Stimulated activated CD8-positive, alpha-beta memory T cell treated with anti-CD3 and anti-CD28 coated beads, Interleukin-2, amount 100 ng/mL, for 48 hours (primary cell): ENCODE measurements around the gene MYLK.
"Not testable (repeated sequence)": the region's sequence is repeated elsewhere in the genome, so short reads cannot be mapped to it uniquely, and the experiment has no call there.

Experiments used
- DNase-seq, 2 donors: peaks; one replicate each; pipeline ENCODE4 v3.0.0-alpha.2; 2020; ENCODE audit warnings: low read depth in 2 of 2

The MYLK gene

DNA sequence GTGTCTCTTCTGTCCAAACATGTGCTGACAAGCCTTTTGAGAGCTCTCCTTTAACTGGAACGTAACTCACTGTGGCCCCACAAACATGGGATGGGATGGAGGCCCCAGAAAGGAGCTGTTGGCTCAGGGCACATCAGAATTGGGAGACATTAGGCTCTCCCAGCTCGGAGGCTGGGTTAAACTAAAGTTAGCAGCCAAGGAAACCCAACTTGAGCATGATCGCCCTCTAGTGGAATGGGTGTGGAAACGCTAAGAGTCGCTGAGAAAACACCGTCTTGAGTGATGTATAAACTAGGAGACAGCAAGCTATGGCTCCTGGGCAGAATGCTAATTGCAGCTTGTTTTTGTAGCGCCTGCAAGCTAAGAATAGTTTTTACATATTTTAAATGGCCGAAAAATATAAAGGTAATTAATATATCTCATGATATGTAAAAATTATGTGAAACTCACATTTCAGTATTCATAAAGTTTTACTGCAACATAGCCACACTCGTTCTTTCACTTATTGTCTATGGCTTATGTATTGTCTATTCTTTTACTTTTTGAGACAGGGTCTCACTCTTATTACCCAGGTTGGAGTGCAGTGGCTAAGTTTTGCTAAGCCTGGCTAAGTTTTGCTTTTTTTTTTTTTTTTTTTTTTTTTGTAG, 160.5 kb downstream of the MYLK start:
- DNase-seq = peak in 1 of 2 donors; percentile 10

DNA sequence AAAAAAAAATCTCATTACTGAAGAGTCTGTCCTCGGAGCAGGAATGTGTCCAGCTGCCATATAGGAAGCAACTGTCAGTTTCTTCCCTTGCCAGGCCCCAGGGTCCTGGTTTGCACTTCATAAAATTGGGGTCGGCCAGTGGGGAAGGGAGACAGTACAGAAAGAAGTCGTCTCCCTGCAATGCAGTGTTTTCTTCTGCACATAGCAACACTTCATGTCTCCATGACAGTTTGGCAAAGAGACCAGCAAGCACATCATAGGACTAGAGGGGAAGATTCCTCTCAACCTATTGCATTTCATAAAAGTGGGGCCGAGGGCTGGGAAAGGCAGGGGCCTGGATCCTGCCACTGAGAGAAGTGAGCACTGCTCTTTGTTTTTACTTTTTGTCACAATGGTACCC, 161.1 kb downstream of the MYLK start:
- DNase-seq = no peak

DNA sequence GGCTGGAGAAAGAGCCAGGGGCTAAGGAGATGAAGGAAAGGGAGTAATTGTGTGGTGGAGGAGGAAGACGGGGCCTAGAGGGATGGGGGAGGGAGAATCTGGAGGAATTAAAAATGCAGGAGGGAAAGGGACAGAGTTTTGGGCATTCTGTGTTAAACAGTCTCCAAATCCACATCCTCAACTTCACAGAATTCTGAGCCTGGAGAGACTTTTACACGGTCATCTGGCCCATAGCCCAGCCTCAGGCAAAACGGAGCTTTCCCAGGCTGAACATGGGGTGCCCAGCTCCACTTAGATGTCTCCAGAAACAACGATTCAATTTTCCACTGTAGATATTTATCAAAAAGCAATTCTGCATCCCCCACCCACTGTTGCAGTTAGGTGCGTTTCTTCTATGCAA, 161.7 kb downstream of the MYLK start:
- no peak for DNase-seq

DNA sequence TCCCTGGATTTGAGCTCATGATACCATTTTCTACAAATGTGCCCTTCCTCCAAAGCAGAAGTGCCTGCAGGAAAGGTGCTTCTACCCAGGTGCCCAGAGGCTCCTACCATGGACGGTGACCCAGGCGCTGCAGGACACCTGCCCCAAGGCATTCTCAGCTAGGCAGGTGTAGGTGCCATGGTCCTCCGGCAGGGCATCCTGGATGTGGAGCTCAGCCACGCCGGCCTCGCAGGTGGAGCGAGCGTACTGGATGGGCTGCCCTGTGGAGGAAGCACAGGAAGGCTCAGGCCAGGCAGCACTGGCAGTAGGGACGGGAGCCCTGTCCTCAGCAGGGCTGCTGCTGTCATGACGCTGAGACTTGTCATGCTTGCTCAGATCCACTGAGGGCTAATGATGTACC, 162.1 kb downstream of the MYLK start:
- DNase-seq = no peak

DNA sequence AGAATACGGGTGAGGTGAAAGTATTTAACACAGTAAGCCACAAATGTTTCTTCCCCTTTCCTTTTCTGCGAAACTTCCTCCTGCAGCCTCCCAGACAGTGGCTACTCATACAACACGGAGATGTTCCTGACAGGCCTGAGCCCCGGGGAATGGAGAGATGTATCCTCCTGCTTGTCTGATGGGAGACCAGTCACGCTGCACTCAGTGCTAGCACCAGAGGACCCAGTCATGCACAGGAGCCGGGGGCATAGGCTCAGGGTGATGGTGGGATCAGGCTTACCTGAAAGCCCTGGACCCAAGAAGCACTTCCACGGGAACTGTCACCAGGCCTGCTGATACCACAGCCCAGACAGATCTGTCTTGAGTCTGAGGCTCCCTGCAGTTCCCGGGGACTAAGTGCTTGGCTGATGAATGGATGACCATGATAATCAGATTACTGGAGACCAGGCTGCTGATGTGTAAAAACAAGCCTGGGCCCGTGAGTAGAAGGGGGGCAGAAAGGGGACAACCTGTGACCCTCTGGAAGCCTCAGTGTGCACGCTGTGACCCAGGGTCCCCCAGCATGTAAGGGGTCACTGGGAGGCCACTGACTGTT, 162.9 kb downstream of the MYLK start:
- DNase-seq = not testable (repeated sequence)

DNA sequence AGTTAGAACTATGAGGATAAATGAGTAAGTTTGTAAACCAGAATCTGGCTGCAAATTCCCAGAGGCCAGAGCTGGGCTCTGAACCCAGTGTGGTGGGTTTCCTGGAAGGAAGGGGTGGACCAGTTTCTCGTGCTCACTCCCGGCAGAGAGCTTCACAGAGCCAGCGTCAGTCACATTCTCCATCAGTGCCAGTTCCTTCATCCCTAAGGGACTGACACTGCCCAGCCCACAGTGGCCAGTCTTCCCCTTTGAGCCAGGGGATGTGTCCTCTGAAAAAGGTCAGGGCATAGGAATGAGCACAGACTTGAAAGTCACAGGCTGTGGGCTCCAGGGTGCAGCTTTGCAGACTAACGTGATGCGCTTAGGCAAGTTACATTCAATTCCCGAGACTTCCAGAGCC, 163.5 kb downstream of the MYLK start:
- no peak for DNase-seq

DNA sequence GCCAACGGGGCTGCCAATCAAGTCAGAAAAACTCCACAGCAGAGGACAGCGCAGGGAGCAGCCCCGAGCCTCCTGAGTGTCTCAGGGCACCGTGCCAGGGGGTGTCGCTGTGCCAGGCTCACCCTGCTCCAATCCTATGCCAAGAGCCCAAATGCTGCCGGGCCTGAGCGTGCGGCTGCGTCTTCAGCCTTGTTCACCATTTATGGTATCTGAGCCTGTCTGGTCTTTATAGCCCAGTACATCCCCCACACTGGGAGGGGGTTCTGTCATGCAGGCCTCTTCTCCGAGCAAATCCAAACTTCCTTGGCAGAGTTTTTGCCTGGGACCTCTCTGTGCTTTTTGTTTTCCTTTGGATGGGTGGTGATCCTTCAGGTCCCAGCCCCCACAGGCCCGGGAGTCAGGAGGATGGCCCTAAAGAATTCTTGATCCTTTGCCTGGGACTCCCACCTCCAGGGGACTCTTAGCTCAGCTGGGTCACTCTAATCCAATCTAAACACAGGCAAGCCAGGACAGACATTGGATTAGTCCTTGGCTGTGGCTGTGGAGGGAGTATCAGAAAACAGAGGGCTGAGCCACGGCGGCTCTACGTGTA, 164.2 kb downstream of the MYLK start:
- DNase-seq = no peak

DNA sequence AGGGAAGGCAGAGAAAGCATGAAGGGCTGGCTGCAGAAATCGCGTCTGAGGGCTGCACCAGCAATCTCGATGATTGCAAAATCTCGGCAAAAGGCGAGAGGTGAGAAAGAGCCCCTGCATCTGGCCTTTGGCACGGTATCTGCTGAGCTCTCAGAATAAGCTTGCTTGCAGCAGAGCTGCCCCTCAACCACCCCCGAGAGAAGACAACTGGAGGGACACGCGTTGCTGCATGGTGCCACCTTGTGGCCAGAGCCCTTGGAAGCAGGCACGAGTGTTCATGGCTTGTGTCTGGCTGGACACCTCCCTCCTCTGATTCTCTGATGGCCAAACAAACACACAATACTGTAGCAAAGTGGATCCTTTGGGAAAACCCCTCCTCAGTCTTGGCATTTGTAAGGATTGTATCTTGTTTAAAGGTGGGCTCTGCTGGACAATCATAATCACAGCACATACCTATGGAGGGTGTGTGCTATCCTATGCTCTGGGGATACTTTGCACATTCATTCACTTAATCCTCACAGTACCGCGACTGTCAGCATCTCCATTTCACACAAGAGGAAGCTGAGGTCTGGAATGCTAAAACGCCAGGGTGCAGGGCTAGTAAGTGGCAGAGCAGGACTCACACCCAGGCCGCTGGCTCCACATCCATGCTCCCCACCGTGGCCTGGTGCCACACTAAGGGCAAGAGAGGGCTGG, 164.9 kb downstream of the MYLK start:
- DNase-seq = peak; percentile 12 to 33

DNA sequence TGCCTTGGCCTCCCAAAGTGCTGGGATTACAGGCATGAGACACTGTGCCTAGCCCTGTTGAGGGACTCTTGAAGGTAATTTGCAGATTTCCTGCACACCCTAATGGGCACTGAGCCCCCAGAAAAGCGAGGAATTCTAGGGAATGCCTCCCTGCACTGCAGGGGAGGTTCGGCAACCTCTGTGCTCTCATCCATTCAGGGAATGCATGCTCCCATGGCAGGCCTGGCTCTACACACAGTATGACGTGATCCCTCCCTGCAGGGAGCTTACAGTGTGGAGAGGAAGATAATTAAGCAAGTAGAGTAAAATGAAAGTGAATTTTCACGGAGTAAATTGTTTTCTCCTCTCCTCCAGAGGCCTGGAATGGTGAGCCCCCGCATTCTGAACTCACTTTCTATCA, 166.0 kb downstream of the MYLK start:
- DNase-seq = no peak

DNA sequence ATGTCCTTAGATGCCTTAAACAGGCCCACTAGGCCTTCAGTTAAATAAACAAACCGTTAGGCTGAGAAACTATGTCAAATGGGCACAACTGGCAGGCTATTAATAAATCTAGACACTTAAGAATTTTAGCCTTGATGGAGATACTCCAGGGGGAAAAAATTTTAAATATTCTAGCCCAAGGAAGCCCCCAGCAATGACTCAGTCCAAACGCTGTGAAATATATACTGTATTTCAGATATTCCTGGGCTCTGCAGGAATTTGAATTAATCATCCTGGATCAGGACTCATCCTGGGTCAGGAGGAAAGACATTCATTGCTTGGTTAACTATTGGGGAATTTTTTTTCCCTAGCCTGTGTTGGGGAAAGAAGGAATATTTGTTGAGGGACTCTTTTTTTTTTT, 166.7 kb downstream of the MYLK start:
- not testable (repeated sequence) for DNase-seq

DNA sequence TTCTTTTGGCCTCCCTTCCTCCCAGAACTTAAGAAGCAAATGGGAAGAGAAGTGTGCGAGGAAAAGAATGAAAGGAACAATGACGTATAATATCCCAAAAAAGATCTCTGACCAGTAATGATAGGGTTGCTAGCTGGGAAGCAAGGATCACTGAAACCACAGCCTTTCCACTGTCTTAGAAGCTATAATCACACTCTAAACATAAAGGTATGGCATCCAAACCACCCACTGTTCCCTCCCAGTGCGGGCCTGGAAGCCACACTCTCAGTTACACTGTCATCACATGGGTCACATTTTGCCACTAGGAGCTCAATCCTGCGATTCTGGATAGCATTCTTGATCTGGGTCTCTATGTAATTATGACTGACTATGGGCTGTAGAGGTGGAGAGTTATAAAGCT, 167.7 kb downstream of the MYLK start:
- no peak for DNase-seq

DNA sequence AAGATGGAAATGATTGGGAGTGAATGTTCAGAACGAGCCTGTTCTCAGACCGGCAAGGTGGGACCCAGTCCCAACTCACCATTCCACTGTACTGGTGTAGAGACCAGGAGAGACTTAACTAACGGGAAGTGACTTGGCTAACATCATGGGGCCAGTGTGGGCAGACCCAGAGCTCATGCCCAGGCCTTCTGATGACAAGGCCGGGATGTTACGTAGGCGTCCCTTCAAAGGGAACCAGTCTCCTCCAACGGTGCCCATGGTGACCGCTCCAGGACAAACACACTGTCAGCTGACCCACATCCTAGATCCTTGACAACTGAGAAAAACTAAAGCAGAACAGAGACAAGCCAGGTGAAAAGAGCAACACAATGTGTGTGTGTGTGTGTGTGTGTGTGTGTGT, 170.9 kb downstream of the MYLK start:
- DNase-seq = no peak

DNA sequence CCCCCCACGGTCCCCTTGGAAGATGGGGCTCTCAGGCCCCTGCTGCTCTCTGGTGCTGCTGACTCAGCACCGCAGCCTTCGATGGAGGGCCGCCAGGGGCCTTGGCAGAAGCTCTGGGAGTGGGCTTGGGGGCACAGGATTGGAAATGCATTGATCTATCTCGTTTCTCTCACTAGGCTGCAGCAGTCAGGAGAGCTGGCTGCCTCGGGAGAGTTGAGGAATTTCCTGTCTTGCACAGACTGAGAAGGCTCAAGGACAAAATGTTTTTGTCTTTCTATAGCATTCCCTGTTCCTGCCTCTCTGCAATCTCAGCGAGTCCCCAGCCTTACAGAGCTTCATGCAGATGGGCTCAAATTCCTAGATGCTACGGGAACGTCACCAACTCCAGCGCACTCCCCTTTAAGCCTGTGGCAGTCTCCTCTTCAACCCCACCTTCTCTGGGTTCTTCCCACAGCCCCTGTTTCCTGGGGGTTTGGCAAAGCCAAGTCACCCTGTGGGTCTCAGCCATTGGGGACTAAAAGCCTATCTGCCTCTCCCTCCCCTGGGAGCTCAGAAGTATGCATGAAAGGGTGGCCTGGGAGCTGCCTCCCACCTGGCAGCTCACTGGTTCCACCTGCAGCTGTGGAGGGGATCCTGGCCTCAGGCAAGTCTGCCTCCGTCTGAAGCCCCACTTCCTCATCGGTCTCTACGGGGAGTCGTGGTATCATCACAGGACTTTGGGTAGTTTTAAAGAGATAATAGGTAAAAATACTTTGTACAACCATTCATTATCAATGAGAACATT, 171.9 kb downstream of the MYLK start:
- DNase-seq = no peak

DNA sequence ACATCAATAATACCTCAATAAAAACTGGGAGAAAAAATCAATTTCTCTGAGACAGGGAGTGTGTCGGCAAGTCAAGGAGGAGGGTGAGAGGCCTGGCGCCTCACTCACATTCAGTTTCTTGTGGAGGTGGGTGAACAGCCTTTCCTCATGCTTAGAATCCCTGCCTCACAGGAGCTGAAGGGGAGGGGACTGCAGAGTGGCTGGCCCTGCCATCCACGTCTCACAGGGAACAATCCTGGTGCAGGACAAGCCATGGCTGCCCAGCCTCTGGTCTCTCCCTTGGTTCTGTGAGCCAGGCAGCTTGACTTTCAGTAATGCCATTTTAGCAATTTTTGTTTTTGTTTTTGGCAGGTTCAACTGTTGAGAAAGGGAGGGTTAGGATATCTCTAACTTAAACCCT, 172.8 kb downstream of the MYLK start:
- no peak for DNase-seq

DNA sequence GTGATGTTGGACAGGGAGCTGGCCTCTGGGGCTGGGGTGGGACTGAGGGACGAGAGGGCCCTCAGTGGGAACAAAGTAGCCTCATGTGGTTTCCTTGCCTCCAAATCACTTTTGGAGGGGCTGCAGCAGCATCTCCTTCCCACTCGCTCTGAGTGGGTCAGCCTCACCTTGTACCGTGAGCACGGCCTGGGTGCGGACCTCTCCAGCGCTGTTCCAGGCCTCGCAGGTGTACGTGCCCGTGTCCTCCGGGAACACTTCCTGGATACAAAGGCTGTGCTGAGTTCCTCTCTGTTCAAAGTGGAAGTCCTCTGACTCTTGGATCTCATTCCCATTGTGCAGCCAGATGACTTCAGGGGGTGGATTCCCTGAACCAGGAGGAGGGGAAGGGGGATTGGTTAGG, 175.6 kb downstream of the MYLK start:
- no peak for DNase-seq

DNA sequence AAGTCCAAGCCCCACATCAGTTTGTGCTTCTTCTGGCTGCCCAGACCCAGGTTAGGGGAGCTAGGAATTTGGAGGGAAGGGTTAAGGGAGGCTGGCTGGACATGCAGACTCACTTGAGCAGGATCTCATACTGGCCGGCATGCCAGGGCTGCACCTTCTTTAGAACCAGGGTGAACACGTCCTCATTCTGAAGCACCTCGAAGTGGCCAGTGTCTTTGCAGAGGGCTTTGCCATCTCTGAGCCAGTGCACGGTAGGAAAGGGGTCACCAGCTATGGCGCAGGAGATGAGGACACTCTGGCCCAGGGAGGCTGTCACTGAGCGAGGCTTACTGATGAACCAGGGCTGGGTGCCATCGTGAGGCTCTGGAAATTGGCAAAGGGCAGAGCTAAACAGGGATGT, 176.5 kb downstream of the MYLK start:
- DNase-seq = not testable (repeated sequence)

DNA sequence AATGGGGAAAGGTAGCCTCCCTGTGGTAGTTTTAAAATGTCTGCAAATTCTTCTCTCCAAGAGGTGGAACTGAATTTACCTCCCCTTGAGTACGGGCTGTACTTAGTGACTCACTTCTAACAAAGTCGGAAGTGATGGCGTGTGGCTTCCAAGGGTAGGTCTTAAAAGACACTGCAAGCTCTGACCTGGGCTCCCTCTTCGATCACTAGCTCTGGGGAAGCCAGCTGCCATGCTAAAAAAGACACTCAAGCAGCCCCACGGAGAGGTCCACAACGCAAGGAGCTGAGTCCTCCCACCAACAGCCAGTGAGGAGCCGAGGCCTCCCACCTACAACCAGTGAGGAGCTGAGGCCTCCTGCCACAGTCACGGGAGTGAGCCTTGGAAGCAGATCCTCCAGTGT, 177.3 kb downstream of the MYLK start:
- no peak for DNase-seq

DNA sequence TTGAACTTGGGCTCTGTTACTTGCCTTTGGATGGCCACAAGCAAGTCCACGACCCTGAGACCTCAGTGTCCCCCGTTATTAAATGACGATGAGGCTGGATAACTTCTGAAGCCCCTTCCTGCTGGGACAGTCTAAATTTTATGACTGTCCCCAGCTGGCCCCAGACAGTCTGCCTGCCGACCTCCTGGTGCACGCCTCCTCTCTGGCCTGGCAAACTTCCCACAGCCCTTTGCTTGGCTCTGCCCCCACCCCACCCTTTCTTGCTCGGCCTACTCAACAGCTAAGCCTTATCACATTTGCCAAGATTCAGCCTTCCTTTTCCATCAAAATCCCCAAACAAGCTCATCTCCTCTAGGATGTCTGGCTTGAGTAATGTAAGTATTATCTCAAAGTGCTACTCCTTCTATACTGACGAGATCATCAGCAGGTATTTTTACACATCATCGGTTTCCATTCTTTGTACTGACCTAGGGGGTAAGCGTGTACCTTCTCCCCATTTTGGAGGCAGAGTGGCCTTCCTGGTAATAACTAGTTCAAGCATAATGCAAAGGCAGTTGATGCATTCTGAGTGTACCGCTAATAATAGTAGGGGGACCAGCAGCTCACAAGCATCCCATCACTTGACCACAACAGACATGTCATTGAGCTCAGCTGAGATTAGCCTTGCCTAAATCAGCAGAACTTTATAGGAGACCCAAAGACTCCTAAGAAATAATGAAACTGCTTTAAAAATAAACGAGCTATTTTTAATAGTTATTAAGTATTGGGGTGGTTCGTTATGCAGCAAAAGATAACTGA, 178.4 kb downstream of the MYLK start:
- DNase-seq = no peak

DNA sequence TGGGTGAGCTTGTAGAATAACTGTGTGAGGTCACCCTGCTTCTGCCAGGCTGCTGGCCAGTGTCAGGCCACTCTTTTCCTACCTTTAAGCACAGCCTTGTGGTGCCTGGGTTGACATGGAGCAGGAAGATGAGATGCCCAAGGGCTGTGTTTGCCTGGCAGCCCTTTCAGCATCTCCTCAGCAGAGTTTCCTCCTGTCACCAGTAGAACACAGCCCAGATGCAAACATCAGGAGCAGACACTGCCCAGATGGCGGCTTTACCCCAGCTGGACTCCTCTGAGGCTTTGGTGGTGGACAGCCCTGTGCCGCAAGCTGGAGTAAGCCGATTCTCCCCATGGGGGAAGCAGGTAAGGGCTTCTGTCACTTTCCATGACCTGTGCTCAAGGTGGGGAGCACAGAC, 180.5 kb downstream of the MYLK start:
- DNase-seq = not testable (repeated sequence)

DNA sequence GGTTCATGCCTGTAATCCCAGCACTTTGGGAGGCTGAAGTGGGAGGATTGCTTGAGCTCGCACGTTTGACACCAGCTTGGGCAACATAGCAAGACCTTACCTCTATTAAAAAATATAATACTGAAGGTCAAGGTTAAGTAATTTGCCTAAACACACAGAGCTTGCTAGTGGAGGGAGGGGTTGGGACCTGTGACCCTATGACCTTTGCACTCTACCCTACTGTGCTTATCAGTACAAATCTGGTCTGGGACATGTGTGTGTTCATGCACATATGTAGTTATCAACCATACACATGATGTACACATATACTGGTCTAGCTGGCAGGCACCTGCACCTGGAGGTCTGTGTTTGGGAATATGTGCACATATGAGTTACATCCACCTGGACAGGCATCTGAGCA, 181.4 kb downstream of the MYLK start:
- DNase-seq = no peak

DNA sequence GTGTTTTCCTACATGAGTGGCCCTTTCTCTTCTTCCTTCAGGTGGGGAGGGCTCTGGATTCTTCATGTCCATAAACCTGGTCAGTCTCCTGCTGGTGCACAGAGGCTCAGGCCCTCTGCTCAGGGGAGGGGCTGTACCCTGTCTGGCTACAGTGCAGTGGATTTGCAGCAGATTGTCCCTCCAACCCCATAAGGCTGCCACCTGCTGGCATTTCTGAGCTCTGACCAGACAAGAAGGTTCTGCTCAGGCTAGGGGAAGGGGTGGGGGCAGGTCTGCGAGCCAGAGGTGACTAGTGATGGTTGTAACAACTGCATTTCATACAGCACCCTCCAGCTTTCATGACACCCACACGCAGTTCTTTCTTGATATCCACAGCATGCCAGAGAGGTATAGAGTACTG, 182.1 kb downstream of the MYLK start:
- not testable (repeated sequence) for DNase-seq
